Activated CD4-positive, alpha-beta T cell treated with anti-CD3 and anti-CD28 coated beads, Interleukin-2, amount 10 ng/mL, durations not matched to agents 24 days and 14 days (primary cell): Measurements from ENCODE around the gene L2HGDH. TPM values are rescaled to one million over a fixed set of nuclear protein-coding genes. Genes with fewer than 3 reads are reported as not detected.
A peak's percentile ranks its signal among the peaks of the same experiment; 100 is the strongest.
"Not testable (repeated sequence)": the region's sequence is repeated elsewhere in the genome, so short reads cannot be mapped to it uniquely, and the experiment has no call there.

ENCODE experiments used
- DNase-seq: peaks from one replicate; pipeline ENCODE4 v3.0.0; 2022
- H3K27ac Mint-ChIP-seq: one replicate; pipeline ENCODE4 v1.8.0; 2022; ENCODE audit warnings: mild to moderate bottlenecking, mixed read lengths
- H3K27me3 Mint-ChIP-seq: one replicate; pipeline ENCODE4 v1.8.0; 2022; ENCODE audit warnings: mixed read lengths
- H3K36me3 Mint-ChIP-seq: one replicate; pipeline ENCODE4 v1.8.0; 2022; ENCODE audit warnings: low read depth, mild to moderate bottlenecking, mixed read lengths
- H3K4me1 Mint-ChIP-seq: one replicate; pipeline ENCODE4 v1.8.0; 2021; ENCODE audit warnings: mixed read lengths
- H3K4me3 Mint-ChIP-seq: one replicate; pipeline ENCODE4 v1.8.0; 2022; ENCODE audit warnings: mild to moderate bottlenecking, moderate library complexity, mixed read lengths
- H3K9me3 Mint-ChIP-seq: one replicate; pipeline ENCODE4 v1.8.0; 2021; ENCODE audit warnings: mixed read lengths
- intact Hi-C: fragments of 100-400 bp; cut with micrococcal nuclease; formaldehyde crosslinking; loops from one replicate; pipeline ENCODE4 v1.15.1; 2023
- total RNA-seq: library from RNA; stranded (reverse); gene quantifications from 2 replicates; pipeline ENCODE4 v1.2.3, GENCODE V29; 2022

The L2HGDH gene
- total RNA-seq, 1 donor from 2014 or later: 16.8 TPM

- H3K27me3 Mint-ChIP-seq: no peaks in the 10 kb centered on the region
- peaks cover 15% of the 10 kb centered on the region for H3K36me3 Mint-ChIP-seq
- no peak overlapping the region for H3K4me3 Mint-ChIP-seq
- no peak overlapping the region for H3K27ac Mint-ChIP-seq
- intact Hi-C loops: no loop called here
- peaks cover 10% of the 10 kb centered on the region for H3K4me1 Mint-ChIP-seq
- no peaks in the 10 kb centered on the region for H3K9me3 Mint-ChIP-seq
- no peak for DNase-seq
Observed at GRCh38 chr14:50333014-50333509, 21.0 kb upstream of the L2HGDH start.

- Mint-ChIP-seq H3K9me3 (no peaks in the 10 kb centered on the region), H3K4me1 (peaks cover 9% of the 10 kb centered on the region), H3K4me3 (no peak overlapping the region), H3K27ac (no peak overlapping the region), H3K27me3 (no peaks in the 10 kb centered on the region), H3K36me3 (peaks cover 15% of the 10 kb centered on the region)
- intact Hi-C loops: no loop called here
- DNase-seq: no peak
Observed at GRCh38 chr14:50331596-50331995, 19.6 kb upstream of the L2HGDH start.

- H3K4me3 Mint-ChIP-seq: no peak overlapping the region
- no peaks in the 10 kb centered on the region for H3K9me3 Mint-ChIP-seq
- no peaks in the 10 kb centered on the region for H3K27me3 Mint-ChIP-seq
- H3K36me3 Mint-ChIP-seq: peaks cover 24% of the 10 kb centered on the region
- peak; percentile 91 for DNase-seq
- intact Hi-C loops: loop anchor here (1.0 to 5.0 kb wide), 9 partner anchors 9 to 441 kb away; partner anchors contain the start of genes CDKL1, DMAC2L, L2HGDH and MAP4K5
- H3K4me1 Mint-ChIP-seq: peaks cover 22% of the 10 kb centered on the region
- no peak overlapping the region for H3K27ac Mint-ChIP-seq
Observed at GRCh38 chr14:50321009-50321660, 9.1 kb upstream of the L2HGDH start.

- Mint-ChIP-seq H3K27me3 (no peaks in the 10 kb centered on the region), H3K36me3 (peaks cover 25% of the 10 kb centered on the region), H3K4me1 (peaks cover 24% of the 10 kb centered on the region), H3K4me3 (no peak overlapping the region), H3K27ac (no peak overlapping the region), H3K9me3 (no peaks in the 10 kb centered on the region)
- no peak for DNase-seq
- intact Hi-C loops: loop anchor here (2.0 to 5.0 kb wide), 3 partner anchors 89 to 442 kb away; partner anchors contain the start of gene SOS2
Observed at GRCh38 chr14:50320283-50320682, 8.3 kb upstream of the L2HGDH start.

- H3K4me3 Mint-ChIP-seq: no peak overlapping the region
- H3K27me3 Mint-ChIP-seq: no peaks in the 10 kb centered on the region
- peaks cover 24% of the 10 kb centered on the region for H3K36me3 Mint-ChIP-seq
- H3K27ac Mint-ChIP-seq: no peak overlapping the region
- intact Hi-C loops: loop anchor here (2.0 to 5.0 kb wide), 3 partner anchors 89 to 443 kb away; partner anchors contain the start of gene SOS2
- no peak for DNase-seq
- H3K4me1 Mint-ChIP-seq: peaks cover 24% of the 10 kb centered on the region
- no peaks in the 10 kb centered on the region for H3K9me3 Mint-ChIP-seq
Observed at GRCh38 chr14:50319721-50320120, 7.7 kb upstream of the L2HGDH start.

GRCh38 chr14:50319293-50319692 lies 7.3 kb upstream of the L2HGDH start:
- H3K4me3 Mint-ChIP-seq: no peak overlapping the region
- no peak for DNase-seq
- no peaks in the 10 kb centered on the region for H3K27me3 Mint-ChIP-seq
- intact Hi-C loops: no loop called here
- peaks cover 26% of the 10 kb centered on the region for H3K36me3 Mint-ChIP-seq
- no peaks in the 10 kb centered on the region for H3K9me3 Mint-ChIP-seq
- H3K27ac Mint-ChIP-seq: no peak overlapping the region
- peaks cover 25% of the 10 kb centered on the region for H3K4me1 Mint-ChIP-seq

GRCh38 chr14:50318031-50318626 lies 6.1 kb upstream of the L2HGDH start:
- intact Hi-C loops: no loop called here
- DNase-seq: no peak

GRCh38 chr14:50314098-50314497 lies 2.1 kb upstream of the L2HGDH start:
- not testable (repeated sequence) for H3K27ac Mint-ChIP-seq, H3K27me3 Mint-ChIP-seq, DNase-seq, H3K9me3 Mint-ChIP-seq
- peak overlapping the region; percentile 22 for H3K4me3 Mint-ChIP-seq
- peaks cover 43% of the 10 kb centered on the region for H3K4me1 Mint-ChIP-seq
- H3K36me3 Mint-ChIP-seq: peaks cover 30% of the 10 kb centered on the region
- intact Hi-C loops: loop anchor here (5.0 kb wide), 2 partner anchors 252 to 413 kb away; no protein-coding TSS in a partner anchor

More at GRCh38 chr14:50318031-50318626, 6.1 kb upstream of the L2HGDH start:
- Mint-ChIP-seq H3K4me3 (no peak overlapping the region), H3K27me3 (no peaks in the 10 kb centered on the region), H3K27ac (no peak overlapping the region), H3K9me3 (no peaks in the 10 kb centered on the region), H3K36me3 (peaks cover 27% of the 10 kb centered on the region), H3K4me1 (peaks cover 33% of the 10 kb centered on the region)

GRCh38 chr14:50312734-50313054 lies 665 bp upstream of the L2HGDH start:
- H3K4me3 Mint-ChIP-seq: peak overlapping the region; percentile 96
- intact Hi-C loops: loop anchor here (1.0 to 5.0 kb wide), 10 partner anchors 9 to 678 kb away; partner anchors contain the start of genes KLHDC2, NIN, SOS2 and VCPKMT
- no peak for DNase-seq
- no peaks in the 10 kb centered on the region for H3K9me3 Mint-ChIP-seq
- H3K27ac Mint-ChIP-seq: peak overlapping the region; percentile 99
- peaks cover 33% of the 10 kb centered on the region for H3K36me3 Mint-ChIP-seq
- H3K27me3 Mint-ChIP-seq: no peaks in the 10 kb centered on the region
- H3K4me1 Mint-ChIP-seq: peaks cover 39% of the 10 kb centered on the region

GRCh38 chr14:50311337-50311971 lies 575 bp downstream of the L2HGDH start:
- no peaks in the 10 kb centered on the region for H3K9me3 Mint-ChIP-seq
- intact Hi-C loops: loop anchor here (5.0 kb wide), 2 partner anchors 249 to 416 kb away; no protein-coding TSS in a partner anchor

GRCh38 chr14:50310445-50310844 lies 1.6 kb downstream of the L2HGDH start:
- Mint-ChIP-seq H3K27me3 (no peaks in the 10 kb centered on the region), H3K27ac (no peak overlapping the region), H3K9me3 (no peaks in the 10 kb centered on the region), H3K36me3 (peaks cover 24% of the 10 kb centered on the region), H3K4me3 (peak overlapping the region; percentile 96), H3K4me1 (peaks cover 32% of the 10 kb centered on the region)
- intact Hi-C loops: loop anchor here (5.0 kb wide), 2 partner anchors 248 to 417 kb away; no protein-coding TSS in a partner anchor
- DNase-seq: no peak

More at GRCh38 chr14:50311337-50311971, 575 bp downstream of the L2HGDH start:
- Mint-ChIP-seq H3K36me3 (peaks cover 31% of the 10 kb centered on the region), H3K27ac (peak overlapping the region; percentile 99), H3K27me3 (no peaks in the 10 kb centered on the region), H3K4me1 (peaks cover 35% of the 10 kb centered on the region), H3K4me3 (peak overlapping the region; percentile 96)
- DNase-seq: no peak

GRCh38 chr14:50308363-50308915 lies 3.6 kb downstream of the L2HGDH start:
- H3K36me3 Mint-ChIP-seq: peaks cover 12% of the 10 kb centered on the region
- no peaks in the 10 kb centered on the region for H3K9me3 Mint-ChIP-seq
- DNase-seq: no peak
- no peak overlapping the region for H3K4me3 Mint-ChIP-seq
- intact Hi-C loops: no loop called here
- peaks cover 25% of the 10 kb centered on the region for H3K4me1 Mint-ChIP-seq
- no peaks in the 10 kb centered on the region for H3K27me3 Mint-ChIP-seq
- no peak overlapping the region for H3K27ac Mint-ChIP-seq

- H3K4me1 Mint-ChIP-seq: peaks cover 12% of the 10 kb centered on the region
- H3K27ac Mint-ChIP-seq: no peak overlapping the region
- H3K27me3 Mint-ChIP-seq: no peaks in the 10 kb centered on the region
- H3K4me3 Mint-ChIP-seq: no peak overlapping the region
- H3K36me3 Mint-ChIP-seq: peaks cover 25% of the 10 kb centered on the region
- no peaks in the 10 kb centered on the region for H3K9me3 Mint-ChIP-seq
- DNase-seq: no peak
- intact Hi-C loops: no loop called here
Observed at GRCh38 chr14:50303744-50304471, 8.1 kb downstream of the L2HGDH start.
